NOMO-1 (cell line): ENCODE data around the gene TMEM258.

Source experiments
- DNase-seq, 2 experiments: peaks; one replicate each; lab custom pipeline; 2025; ENCODE audit not compliant: unreplicated experiment in 2 of 2; lab: John Stamatoyannopoulos, UW

TMEM258 gene

DNA sequence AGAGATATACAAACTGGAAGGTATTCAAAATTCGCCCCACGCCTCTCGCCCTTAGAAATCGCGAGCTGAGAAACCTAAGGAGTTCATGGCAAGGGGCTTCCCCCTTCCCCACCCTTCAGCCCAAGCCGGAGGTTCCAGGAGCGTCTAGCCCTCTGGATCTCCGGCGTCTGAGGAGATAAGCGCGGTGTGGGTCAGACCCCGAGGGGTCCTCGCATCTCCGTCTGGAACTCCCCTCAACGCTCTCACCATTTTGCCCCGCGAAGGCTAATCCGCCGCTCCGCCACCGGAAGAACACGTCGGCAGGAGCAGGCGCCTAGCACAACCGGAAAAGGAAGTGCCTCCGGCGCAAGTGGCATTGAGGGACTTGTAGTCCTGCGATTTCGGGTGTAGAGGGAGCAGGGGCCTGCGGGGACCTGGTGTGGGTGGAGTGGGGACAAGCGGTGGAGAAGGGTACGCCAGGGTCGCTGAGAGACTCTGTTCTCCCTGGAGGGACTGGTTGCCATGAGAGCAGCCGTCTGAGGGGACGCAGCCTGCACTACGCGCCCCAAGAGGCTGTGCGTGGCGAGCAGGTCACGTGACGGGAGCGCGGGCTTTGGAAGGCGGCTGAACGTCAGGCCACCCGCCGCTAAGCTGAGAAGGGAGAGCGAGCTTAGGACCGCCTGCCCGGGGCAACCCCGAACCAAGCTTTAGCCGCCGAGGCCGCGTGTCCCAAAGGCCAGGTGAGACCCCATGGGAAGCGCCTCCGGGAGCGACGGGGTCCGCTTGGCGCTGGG lies at the start of gene TMEM258, which contains the start of gene FEN1:
Gene TMEM258, minus strand, starts transcription at position 290 of the 773 bp plus-strand sequence. Its CDS starts 41 bp downstream, at position 249.
Gene FEN1, plus strand, starts transcription at position 602 of the 773 bp plus-strand sequence. CDS start 2,451 bp downstream, outside the sequence.
- DNase-seq, result peak; percentile 91 to 97

DNA sequence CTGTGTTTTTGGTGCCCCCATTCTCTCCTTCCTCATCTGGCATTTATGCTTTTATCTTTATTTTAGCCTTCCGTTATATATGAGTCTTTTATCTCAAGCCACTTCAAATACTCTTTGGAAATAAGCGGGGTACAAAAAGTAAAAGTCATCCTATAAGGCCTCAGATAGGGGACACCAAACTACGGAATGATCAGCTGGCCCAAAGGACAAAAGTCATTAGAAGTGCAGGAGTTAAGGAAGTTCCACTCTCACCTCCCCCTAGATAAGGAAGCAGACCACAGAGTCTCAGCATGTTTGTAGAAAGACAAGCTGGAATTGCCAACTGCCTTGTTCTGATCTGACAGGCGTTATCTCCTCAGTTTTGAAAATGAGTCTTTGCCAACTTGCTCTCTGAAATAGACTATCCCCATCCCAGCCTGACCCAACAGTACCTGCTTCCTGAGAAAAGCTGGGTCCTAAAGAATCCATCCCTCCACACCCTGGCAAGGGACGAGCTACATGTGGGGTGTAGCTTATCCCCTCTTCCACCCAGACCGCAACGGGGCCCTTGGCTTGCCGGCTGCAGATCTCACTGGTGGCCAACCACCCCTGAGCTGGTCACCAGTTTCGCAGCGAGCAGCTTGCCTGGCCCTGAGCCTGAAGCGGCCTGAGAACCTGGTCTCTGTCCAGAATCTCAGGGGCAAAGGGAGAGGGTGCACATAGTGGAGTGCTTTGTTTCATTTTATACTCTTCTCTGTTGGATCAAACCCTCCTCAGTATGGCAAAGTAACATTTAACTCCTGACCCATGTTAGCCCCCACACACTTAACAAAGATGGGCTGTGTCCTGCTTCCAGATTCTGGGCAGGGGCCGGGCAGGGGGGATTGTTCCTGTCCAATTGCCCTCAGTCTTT lies 49.5 kb upstream of the TMEM258 start:
- DNase-seq, result no peak

DNA sequence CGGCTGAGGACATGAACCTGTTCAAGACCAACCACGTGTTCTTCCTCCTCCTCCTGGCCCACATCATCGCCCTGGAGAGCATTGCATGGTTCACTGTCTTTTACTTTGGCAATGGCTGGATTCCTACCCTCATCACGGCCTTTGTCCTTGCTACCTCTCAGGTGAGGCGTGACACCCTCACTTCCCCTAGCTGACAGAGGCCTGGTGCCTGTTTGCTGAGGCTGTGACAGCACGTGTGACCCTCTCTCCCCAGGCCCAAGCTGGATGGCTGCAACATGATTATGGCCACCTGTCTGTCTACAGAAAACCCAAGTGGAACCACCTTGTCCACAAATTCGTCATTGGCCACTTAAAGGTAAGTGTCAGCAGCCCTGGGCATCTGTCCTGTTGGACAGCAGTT lies 48.0 kb upstream of the TMEM258 start:
- no peak for DNase-seq

DNA sequence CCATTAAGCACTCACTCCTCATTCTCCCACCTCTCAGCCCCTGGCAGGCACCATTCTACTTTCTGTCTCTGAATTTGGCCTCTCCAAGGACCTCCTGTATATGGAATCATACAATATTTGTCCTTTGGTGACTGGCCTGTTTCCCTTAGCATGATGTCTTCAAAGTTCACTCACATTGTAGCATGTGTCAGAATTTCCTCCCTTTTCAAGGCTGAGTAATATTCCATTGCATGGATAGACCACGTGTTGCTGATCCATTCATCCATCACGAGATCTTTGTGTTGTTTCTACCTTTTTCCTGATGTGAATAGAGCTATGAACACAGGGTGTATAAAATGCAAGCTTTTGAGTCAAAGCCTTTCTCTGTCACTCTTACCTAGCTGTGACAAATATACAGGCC lies 47.3 kb upstream of the TMEM258 start:
- no peak for DNase-seq

DNA sequence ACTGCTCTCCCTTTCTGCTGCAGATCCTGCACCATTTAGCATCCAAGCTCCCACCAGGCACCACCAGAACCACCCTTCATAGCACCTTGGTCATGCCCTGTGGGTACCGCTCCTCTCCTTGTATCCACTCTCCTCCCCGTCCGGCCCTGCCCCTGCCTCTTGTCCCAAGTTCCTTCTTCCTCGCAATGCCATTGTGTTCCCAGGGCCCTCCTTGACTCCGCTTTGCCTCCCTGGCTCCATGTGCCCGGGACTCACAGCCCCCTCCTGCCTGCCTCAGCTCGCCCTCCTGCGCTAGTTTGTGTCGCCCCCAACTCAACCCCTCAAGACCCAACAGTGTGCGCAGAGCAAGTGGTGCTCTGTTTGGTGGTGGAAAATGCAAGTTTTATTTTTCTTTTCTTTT lies 46.5 kb upstream of the TMEM258 start:
- DNase-seq, result no peak

DNA sequence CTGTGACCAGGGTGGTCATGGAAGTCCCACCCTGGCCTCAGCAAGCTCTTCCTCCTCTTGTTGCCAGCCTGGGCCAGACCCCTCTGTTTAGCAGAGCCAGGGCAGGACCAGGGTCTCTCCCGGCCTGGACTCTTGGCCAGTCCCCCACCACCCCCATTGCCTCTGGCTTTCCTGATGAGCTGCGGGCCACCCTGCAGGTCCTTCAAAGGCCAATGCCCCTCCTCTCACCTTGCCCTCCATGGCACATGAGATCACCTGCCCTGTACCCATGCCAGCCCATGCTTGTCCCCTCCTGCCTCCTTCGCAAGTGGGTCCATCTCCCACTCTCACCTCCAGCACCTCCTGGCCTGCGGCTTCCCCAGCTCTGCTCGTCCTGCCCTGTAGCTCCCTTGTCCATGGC lies 46.1 kb upstream of the TMEM258 start:
- no peak for DNase-seq

DNA sequence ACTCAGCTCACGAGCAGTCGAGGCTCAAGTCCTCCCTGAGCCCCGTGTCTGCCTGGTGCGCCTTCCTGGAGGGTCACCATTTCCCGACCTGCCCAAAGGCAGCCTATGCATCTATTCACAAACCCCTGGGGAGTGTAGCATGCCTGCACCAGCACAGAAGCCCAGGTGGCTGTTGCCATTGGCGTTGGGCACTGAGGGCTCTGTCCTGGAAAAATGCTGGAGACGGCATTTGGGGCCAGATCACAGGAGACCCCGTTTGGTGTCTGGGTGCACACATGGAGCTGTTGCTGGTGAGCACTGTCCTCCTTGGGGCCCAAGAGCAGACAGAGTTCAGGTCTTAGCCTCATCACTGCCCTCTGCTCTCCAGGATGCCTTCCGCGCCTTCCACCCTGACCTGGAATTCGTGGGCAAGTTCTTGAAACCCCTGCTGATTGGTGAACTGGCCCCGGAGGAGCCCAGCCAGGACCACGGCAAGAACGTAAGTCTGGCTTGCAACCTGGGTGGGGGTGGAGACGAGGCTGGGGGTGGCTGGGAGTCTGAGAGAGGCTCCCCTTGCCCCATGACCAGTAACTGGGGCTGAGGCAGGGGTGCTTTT lies 45.1 kb upstream of the TMEM258 start:
- no peak for DNase-seq

DNA sequence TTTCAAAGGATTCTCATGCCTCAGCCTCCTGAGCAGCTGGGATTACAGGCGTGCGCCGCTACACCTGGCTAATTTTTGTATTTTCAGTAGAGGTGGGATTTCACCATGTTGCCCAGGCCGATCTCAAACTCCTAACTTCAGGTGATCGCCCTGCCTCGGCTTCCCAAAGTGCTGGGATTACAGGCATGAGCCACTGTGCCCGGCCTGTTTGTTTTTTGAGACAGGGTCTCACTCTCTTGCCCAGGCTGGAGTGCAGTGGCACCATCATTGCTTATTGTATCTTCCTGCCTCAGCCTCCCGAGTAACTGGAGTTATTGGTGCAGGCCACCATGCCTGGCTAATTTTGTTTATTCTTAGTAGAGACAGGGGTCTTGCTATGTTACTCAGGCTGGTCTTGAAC lies 43.8 kb upstream of the TMEM258 start:
- no peak for DNase-seq

DNA sequence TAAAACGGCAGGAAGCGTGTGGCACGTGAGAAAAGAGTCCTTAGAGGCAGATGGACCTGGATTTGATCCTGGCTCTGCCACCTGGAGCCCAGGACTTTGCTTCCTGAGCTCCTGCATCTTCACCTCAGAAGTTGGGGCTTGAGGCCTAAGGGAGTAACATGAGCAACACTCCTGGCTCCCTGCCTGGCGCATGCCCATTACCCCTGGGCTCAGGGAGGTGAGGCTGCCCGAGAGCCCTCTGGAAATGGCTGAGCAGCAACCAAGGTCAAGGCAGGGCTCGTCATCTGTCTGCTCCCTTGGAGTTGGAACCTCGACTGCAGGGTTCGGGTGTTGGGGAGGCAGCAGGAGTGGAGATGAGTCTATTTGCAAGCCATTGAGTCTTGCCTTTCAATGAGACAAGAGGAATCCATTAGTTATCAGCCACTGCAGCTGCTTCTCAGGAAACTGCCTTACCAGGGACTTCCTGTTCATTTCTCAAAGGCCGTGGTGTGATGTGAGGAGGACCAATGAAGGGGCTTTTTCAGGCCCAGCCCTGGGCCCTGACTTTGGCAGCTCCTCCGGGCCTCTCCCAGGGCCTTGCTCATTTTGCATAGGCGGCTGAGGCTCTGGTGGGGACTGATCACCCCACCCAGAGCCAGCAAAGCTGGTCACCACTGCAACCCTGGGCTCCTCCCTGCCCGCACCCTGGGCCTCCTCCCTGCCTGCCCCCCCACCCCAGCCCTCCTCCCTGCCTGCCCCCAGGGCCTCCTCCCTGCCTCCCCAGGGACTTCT lies 42.1 kb upstream of the TMEM258 start:
- DNase-seq, result peak; percentile 86 to 87

DNA sequence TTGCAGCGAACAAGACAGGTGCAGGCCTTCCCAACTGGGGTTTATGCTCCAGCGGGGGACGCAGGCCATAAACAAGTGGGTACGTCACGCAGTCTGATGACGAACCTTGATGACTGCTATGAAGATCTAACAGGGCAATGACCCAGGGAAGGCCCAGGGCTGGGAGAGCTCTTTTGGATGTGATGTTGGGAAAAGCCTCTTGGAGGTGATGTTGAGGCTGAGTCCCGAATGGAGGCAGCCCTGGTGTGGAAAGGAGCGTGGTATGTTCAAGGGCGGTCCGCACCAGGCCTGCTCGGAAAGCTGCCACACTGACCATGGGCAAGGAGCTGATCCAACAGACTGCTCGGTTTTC lies 41.5 kb upstream of the TMEM258 start:
- DNase-seq, result no peak

DNA sequence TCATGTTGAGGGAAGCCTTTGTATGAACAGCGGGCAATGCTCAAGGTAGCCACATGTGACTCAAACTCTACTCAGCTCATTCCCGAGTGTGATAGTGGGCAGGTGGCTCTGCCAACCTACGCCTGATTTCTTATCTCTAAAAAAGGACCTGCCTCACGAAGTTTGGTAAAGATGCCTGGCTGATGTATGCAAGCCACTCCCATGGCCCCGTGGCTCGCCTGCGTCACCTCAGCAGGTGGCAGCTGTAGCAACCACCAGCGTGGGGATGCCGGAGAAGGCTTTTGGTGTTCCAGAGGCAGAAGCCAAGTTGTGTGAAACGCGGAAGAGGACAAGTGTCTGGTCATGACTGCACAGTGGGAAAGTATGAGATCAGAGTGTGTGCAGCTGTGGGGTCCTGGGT lies 41.1 kb upstream of the TMEM258 start:
- DNase-seq, result no peak

DNA sequence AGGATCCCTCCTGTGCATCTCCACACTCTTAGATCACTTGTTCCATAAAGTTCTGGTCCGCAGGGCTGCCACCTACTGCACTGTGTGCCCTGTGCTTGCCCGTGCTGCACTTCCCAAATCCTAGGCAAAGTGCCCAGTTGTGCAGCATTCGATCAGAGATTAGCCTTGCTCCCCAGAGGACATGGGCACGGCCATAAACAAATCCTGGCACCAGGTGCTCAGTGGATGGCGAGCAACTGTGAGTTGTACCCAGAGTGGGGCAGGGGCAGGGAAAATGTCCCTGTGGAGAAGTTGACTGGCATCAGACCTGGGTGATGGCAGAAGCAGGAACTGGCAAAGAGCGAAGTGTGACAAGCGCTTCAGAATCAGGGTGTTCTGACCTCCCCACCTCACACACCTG lies 40.4 kb upstream of the TMEM258 start:
- no peak for DNase-seq

DNA sequence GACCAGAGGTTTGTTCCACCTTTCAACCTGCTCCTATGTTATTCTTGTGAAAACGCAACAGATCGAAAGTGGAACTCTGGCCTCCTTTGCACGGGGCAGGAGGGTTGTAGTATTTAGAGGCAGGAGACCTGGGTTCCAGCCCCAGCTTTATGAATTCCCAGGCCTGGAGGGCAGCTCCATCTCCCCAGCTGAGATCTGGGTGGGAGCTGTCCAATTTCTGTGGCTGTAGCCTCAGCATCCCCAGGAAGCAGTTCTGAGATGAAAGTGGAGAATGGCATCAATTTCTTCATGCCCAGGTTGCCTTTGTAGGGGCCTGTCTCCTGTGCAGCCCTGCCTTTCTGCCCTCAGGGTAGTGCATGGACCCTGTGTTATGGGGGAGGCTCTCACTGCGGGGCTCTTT lies 39.8 kb upstream of the TMEM258 start:
- DNase-seq, result no peak

DNA sequence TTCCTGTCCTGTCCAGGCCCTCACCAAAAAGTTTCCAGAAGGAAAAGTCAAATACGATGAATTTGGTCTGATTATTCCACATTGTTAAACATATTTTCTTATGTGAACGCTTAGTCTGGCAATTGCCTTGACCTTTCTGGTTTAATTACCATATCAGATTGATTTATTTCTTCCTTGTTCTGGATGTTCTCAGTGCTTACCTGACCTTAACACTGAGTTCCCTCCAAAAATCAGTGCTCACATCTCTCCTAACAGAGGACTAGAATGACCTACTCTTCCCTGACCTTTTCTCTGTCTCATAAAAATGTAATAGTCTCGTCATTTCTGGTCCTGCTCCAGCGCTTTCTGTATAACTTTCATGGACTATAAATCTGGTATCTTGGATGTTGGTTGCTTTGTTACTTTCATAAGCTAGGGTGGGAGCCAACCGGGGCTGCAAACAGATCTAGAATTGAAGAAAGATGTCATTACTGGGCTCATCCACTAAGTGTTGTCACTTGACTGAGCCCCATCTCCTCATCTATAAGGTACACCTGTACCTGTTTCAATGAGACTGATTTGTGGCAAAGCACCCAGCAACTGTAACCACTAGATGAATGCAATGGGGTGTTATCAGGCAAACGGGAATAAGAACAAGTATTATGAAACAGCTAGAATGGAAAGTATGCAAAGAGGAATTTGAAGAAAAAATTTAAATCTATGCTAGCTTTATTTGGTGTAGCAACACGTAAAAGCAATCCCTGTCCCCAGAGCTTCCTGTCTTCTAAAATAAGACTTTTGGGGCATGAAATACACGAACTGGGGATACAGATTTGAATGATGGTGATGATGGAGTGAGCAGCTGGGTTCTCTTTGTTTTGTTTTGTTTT lies 38.1 kb upstream of the TMEM258 start:
- DNase-seq, result peak in 1 of 2 experiments; percentile 40

DNA sequence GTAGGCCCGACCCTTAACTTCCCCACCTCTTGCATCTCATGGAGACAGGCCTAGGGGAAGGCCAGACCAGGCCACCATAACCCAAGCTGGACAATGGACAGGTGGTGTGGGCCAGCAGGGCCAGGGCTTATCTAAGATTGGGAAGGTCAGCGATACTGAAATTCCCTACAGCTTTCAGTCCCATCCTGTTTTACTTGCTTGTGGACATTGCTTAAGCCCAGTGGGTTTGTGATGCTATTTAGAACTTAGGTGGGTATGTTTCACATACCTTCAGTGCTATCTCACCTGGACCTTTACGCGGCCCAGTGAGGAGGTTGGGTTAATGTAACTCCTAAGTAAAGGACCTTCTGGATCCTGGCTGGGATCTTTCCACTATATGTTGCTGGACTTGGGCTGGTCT lies 37.4 kb upstream of the TMEM258 start:
- DNase-seq, result no peak

DNA sequence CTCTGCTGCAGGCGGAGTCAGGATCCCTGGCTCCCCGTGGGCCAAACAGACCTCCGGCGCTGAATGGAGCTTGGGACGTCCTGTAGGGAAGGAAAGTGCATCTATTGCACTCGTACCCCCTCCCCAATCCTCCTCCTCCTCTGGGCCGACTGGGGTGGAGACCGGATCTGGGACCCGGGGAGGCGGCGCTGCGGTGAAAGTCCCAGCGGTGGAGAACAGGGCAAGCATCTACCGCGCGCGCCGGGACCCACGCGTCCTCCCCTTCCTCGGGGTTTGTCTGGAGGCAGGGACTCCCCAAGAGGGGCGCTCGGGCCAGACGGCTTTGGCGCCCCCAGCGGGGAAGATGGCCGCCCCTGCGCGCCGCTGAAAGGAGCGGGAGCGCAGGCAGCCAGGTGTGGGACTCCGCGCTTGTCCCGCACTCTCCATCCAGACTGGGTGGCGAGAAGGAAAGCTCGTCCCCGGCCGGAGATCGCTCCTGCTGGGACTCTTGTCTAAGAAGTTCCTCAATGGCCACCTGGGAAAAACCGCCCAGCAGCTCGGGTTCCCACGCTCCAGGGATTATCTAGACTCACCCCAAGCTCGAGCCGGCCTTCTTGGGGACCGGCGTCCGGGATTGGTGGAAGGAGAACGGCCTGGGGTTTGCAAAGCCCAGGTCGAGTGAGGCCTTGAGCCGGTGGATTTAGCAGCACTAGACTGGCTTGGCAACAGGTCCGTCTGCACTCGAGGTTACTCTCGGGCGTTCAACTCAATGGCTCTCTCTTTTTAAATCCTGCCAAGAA lies 36.4 kb upstream of the TMEM258 start:
- peak; percentile 14 to 16 for DNase-seq

DNA sequence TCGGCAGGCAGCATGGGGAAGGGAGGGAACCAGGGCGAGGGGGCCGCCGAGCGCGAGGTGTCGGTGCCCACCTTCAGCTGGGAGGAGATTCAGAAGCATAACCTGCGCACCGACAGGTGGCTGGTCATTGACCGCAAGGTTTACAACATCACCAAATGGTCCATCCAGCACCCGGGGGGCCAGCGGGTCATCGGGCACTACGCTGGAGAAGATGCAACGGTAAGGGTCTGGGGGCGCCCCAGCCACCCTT lies 35.9 kb upstream of the TMEM258 start:
- DNase-seq, result no peak

DNA sequence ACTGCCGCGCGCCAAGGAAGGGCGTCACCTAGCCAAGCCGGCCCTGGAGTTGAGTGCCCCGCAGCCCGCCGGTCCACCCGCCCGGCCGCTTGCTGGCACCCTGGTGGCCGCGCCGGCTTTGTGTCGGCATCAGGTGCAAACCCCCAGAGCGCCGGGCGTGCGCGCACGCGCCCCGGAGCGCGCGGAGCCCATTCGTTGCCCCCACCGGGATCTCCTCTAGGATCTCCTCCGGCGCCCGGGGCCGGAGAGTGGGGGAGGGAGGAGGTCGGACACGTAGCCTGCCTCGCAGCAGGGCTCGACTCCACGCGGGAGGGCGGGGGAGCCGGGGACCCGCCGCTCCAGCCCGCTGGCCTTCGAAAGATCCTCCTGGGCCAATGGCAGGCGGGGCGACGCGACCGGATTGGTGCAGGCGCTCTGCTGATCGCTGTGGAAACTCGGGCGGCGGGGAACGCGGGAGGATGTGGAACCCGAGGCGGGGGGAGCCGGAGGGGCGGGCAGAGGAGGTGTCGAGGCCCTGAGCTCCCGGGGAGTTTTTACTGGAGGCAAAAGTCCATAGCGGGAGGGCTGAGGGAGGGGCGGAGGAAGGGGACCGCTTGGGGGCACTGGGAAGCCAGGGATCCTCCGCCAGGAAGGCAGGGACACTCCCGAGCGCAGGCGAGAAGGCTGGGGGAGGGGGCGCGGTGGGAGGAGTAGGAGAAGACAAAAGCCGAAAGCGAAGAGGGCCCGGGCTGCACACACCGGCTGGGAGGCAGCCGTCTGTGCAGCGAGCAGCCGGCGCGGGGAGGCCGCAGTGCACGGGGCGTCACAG lies 35.4 kb upstream of the TMEM258 start, which contains the start of gene FADS2:
Gene FADS2, plus strand, starts transcription at position 730 of the 808 bp plus-strand sequence. CDS start 91 bp downstream, outside the sequence.
- peak; percentile 94 to 95 for DNase-seq
